Natural killer cell (primary cell): ENCODE data around the gene AP1S2. TPM values are rescaled to one million over a fixed set of nuclear protein-coding genes. Genes with fewer than 3 reads are reported as not detected.
"Not testable (repeated sequence)": the region's sequence is repeated elsewhere in the genome, so short reads cannot be mapped to it uniquely, and the experiment has no call there.

ENCODE experiments used
- ATAC-seq, 3 donors: fragments of 150-1000 bp in 2 of 3; fragments of 200-7000 bp in 1 of 3; cut with Tn5 transposase; 1 replicate in 1 of 3; 2 replicates in 2 of 3; pipeline ENCODE4 v1.10.0; 2021; ENCODE audit warnings: mild to moderate bottlenecking in 2 of 3, moderate library complexity in 2 of 3
- DNase-seq, 2 donors: peaks; one replicate each; pipeline versions ENCODE4 v3.0.0 to v3.0.0-alpha.2; 2013 to 2021; ENCODE audit warnings: mixed read lengths in 1 of 2
- H3K27ac ChIP-seq: one replicate; pipeline ENCODE4 v1.5.1; 2013; ENCODE audit warnings: mild to moderate bottlenecking, low read length
- H3K27me3 ChIP-seq: one replicate; pipeline ENCODE4 v1.6.1; 2013; ENCODE audit warnings: low read length; ENCODE audit not compliant: control insufficient read depth, insufficient read depth
- H3K36me3 ChIP-seq: one replicate; pipeline ENCODE4 v1.6.1; 2013; ENCODE audit warnings: low read length; ENCODE audit not compliant: control insufficient read depth, insufficient read depth
- H3K4me1 ChIP-seq: one replicate; pipeline ENCODE4 v1.6.1; 2013; ENCODE audit warnings: low read length; ENCODE audit not compliant: control insufficient read depth, insufficient read depth
- H3K4me3 ChIP-seq: one replicate; pipeline ENCODE4 v1.5.1; 2013; ENCODE audit warnings: low read length
- H3K9me3 ChIP-seq: one replicate; pipeline ENCODE4 v1.6.1; 2013; ENCODE audit warnings: low read length; ENCODE audit not compliant: control insufficient read depth, insufficient read depth
- H3K27ac Mint-ChIP-seq, 2 donors: one replicate each; pipeline ENCODE4 v1.8.0; 2022; ENCODE audit warnings: mild to moderate bottlenecking in 2 of 2, mixed read lengths in 2 of 2, moderate library complexity in 1 of 2
- H3K27me3 Mint-ChIP-seq, 2 donors: one replicate each; pipeline ENCODE4 v1.8.0; 2022; ENCODE audit warnings: low read depth in 2 of 2, mixed read lengths in 2 of 2
- H3K36me3 Mint-ChIP-seq: one replicate; pipeline ENCODE4 v1.8.0; 2022; ENCODE audit warnings: mixed read lengths
- H3K4me1 Mint-ChIP-seq, 2 donors: one replicate each; pipeline ENCODE4 v1.8.0; 2022; ENCODE audit warnings: mixed read lengths in 2 of 2
- H3K4me3 Mint-ChIP-seq: one replicate; pipeline ENCODE4 v1.8.0; 2022; ENCODE audit warnings: mild to moderate bottlenecking, moderate library complexity, mixed read lengths
- H3K9me3 Mint-ChIP-seq, 2 donors: one replicate each; pipeline ENCODE4 v1.8.0; 2022; ENCODE audit warnings: mixed read lengths in 2 of 2
- CTCF ChIP-seq: fragments of 200-600 bp; IDR thresholded peaks from one replicate; pipeline ENCODE4 v1.8.0; 2022; ENCODE audit warnings: antibody characterized with exemption
- WGBS: methylation state at CpG from one replicate; pipeline ENCODE4 v1.1.7; 2013; ENCODE audit warnings: missing lambda C conversion rate; ENCODE audit not compliant: insufficient coverage; 5-methylcytosine and 5-hydroxymethylcytosine counted together
- intact Hi-C: fragments of 100-400 bp; cut with micrococcal nuclease; formaldehyde crosslinking; loops from one replicate; pipeline ENCODE4 v1.14.2; 2022
- total RNA-seq, 4 donors: library from RNA; stranded (reverse); fragments of 120-200 nt in 1 of 4; gene quantifications; one replicate each; pipeline versions ENCODE4 v1.2.3 to v1.2.4, GENCODE V29; 2013 to 2022

AP1S2 gene
- total RNA-seq, 3 donors from 2014 or later (not counting 1 experiment from before 2014, with no cell fraction given): 21.0 to 30.8 (median 25.9) TPM

GRCh38 chrX:15838017-15838416 lies 16.6 kb downstream of the AP1S2 start:
- ATAC-seq: peak in 2 of 3 donors; percentile 62 to 77
- no peak overlapping the region for H3K4me3 ChIP-seq

GRCh38 chrX:15834827-15835595 lies 19.6 kb downstream of the AP1S2 start:
- Mint-ChIP-seq H3K27ac (no peak overlapping the region), H3K9me3 (no peaks in the 10 kb centered on the region), H3K4me3 (no peak overlapping the region), H3K36me3 (peaks cover under 1% of the 10 kb centered on the region), H3K27me3 (no peaks in the 10 kb centered on the region), H3K4me1 (no peaks in the 10 kb centered on the region)
- Histone ChIP-seq H3K36me3 (peaks cover 1% of the 10 kb centered on the region), H3K4me3 (no peak overlapping the region), H3K27me3 (no peaks in the 10 kb centered on the region), H3K9me3 (no peaks in the 10 kb centered on the region), H3K27ac (no peak overlapping the region), H3K4me1 (no peaks in the 10 kb centered on the region)
- 100% methylated on average over 2 of the region's 5 CpGs for WGBS
- DNase-seq (no peak), ATAC-seq (no peak)
- no peak for TF ChIP-seq CTCF
- intact Hi-C loops: no loop called here

More at GRCh38 chrX:15838017-15838416, 16.6 kb downstream of the AP1S2 start:
- Histone ChIP-seq H3K4me1 (no peaks in the 10 kb centered on the region), H3K9me3 (no peaks in the 10 kb centered on the region), H3K27me3 (no peaks in the 10 kb centered on the region), H3K27ac (no peak overlapping the region), H3K36me3 (peaks cover 4% of the 10 kb centered on the region)
- H3K4me1 Mint-ChIP-seq: no peaks in the 10 kb centered on the region
- no peak overlapping the region for H3K4me3 Mint-ChIP-seq
- TF ChIP-seq CTCF: peak; percentile 17
- peak in 1 of 2 donors; percentile 32 for DNase-seq
- intact Hi-C loops: no loop called here
- no peaks in the 10 kb centered on the region for H3K36me3 Mint-ChIP-seq
- H3K9me3 Mint-ChIP-seq: no peaks in the 10 kb centered on the region
- 100% methylated on average over 2 of the region's 3 CpGs for WGBS
- H3K27me3 Mint-ChIP-seq: no peaks in the 10 kb centered on the region
- no peak overlapping the region for H3K27ac Mint-ChIP-seq

- Mint-ChIP-seq H3K36me3 (peaks cover 8% of the 10 kb centered on the region), H3K4me1 (no peaks in the 10 kb centered on the region), H3K4me3 (no peak overlapping the region), H3K27me3 (no peaks in the 10 kb centered on the region), H3K27ac (no peak overlapping the region), H3K9me3 (no peaks in the 10 kb centered on the region)
- Histone ChIP-seq H3K4me1 (no peaks in the 10 kb centered on the region), H3K4me3 (no peak overlapping the region), H3K27me3 (no peaks in the 10 kb centered on the region), H3K9me3 (no peaks in the 10 kb centered on the region), H3K27ac (no peak overlapping the region), H3K36me3 (peaks cover 4% of the 10 kb centered on the region)
- 66% methylated on average over 2 of the region's 3 CpGs for WGBS
- intact Hi-C loops: no loop called here
- DNase-seq (no peak), ATAC-seq (no peak)
- no peak for TF ChIP-seq CTCF
These were observed 20.6 kb downstream of the AP1S2 start for GRCh38 chrX:15834053-15834452.

GRCh38 chrX:15831347-15831746 lies 23.3 kb downstream of the AP1S2 start:
- WGBS: no CpG with 5 or more reads among the region's 2 CpGs
- peaks cover 15% of the 10 kb centered on the region for H3K36me3 Mint-ChIP-seq
- H3K27ac ChIP-seq, H3K36me3 ChIP-seq, H3K4me1 ChIP-seq, H3K9me3 Mint-ChIP-seq, ATAC-seq, H3K4me3 ChIP-seq, H3K4me3 Mint-ChIP-seq, intact Hi-C loops, H3K27me3 ChIP-seq, DNase-seq, H3K9me3 ChIP-seq, H3K27ac Mint-ChIP-seq, H3K27me3 Mint-ChIP-seq, H3K4me1 Mint-ChIP-seq: not testable (repeated sequence)
